HCT116 (cell line): ENCODE measurements around the gene WAPL. TPM values are rescaled to one million over a fixed set of nuclear protein-coding genes. Genes with fewer than 3 reads are reported as not detected.

Experiments used
- ATAC-seq: fragments of 200-7000 bp; cut with Tn5 transposase; 2 replicates; pipeline ENCODE4 v1.9.1; 2020; ENCODE audit warnings: mild to moderate bottlenecking, moderate library complexity
- BruUV-seq: library from RNA; stranded (reverse); fragments of 400-500 nt; replicated peaks from 2 replicates; lab custom pipeline; 2021; lab: Mats Ljungman, UMichigan
- CTCF ChIA-PET: fragments of 300-600 bp; sonication (Branson Sonifier 250); formaldehyde crosslinking; loops from one replicate; lab custom pipeline; 2021; ENCODE audit warnings: antibody characterized with exemption; lab: Charles Lee
- POLR2A ChIA-PET: fragments of 300-600, 350-600 bp; sonication (Branson Sonifier 250); formaldehyde crosslinking; loops from one replicate; lab custom pipeline; 2021; ENCODE audit warnings: antibody characterized with exemption; lab: Charles Lee
- RAD21 ChIA-PET, 2 experiments: fragments of 300-600 bp; sonication (Branson Sonifier 250); formaldehyde crosslinking; loops; one replicate each; lab custom pipeline; 2023; ENCODE audit warnings: low total read pairs in 2 of 2; ENCODE audit not compliant: uncharacterized antibody in 2 of 2, unreplicated experiment in 2 of 2, low non-redundant PET in 1 of 2; lab: Charles Lee
- DNase-seq: peaks from one replicate; pipeline ENCODE4 v3.0.0-alpha.2; 2010; ENCODE audit warnings: low read depth, low spot score
- H2AFZ ChIP-seq: fragments of 200-600 bp; shearing (Covaris generic), sonication (generic); 2 replicates; pipeline ENCODE4 v1.6.1; 2017; ENCODE audit warnings: low read depth, mixed run types, mixed read lengths, antibody characterized with exemption, low read length; ENCODE audit not compliant: poor library complexity, severe bottlenecking
- H3K27ac ChIP-seq: 2 replicates; pipeline ENCODE4 v1.5.1; 2012; ENCODE audit warnings: low read depth, low read length
- H3K27me3 ChIP-seq: fragments of 200-600 bp; sonication (generic); 2 replicates; pipeline ENCODE4 v1.6.1; 2016; ENCODE audit warnings: mixed run types, low read length, mixed read lengths; ENCODE audit not compliant: insufficient read depth
- H3K36me3 ChIP-seq, 2 experiments: fragments of 200-500 bp in 1 of 2; fragments of 200-600 bp in 1 of 2; sonication (Bioruptor generic) in 1 of 2; sonication (generic) in 1 of 2; 2 replicates each; pipeline versions ENCODE4 v1.5.1 to v1.6.1; 2014 to 2016; ENCODE audit warnings: low read length in 2 of 2, inconsistent platforms in 1 of 2, mixed read lengths in 1 of 2, mixed run types in 1 of 2; ENCODE audit not compliant: insufficient read depth in 2 of 2, control insufficient read depth in 1 of 2
- H3K4me1 ChIP-seq, 2 experiments: fragments of 200-600 bp in 1 of 2; sonication (generic) in 1 of 2; 2 replicates each; pipeline versions ENCODE4 v1.5.1 to v1.6.1; 2012 to 2017; ENCODE audit warnings: low read length in 2 of 2, inconsistent platforms in 1 of 2, mild to moderate bottlenecking in 1 of 2, mixed read lengths in 1 of 2, mixed run types in 1 of 2, moderate library complexity in 1 of 2; ENCODE audit not compliant: insufficient read depth in 2 of 2, control insufficient read depth in 1 of 2
- H3K4me2 ChIP-seq: fragments of 200-600 bp; sonication (generic); 2 replicates; pipeline ENCODE4 v1.6.1; 2017; ENCODE audit warnings: mixed run types, low read length, mixed read lengths
- H3K4me3 ChIP-seq, 2 experiments: fragments of 200-600 bp in 1 of 2; sonication (generic) in 1 of 2; replicated peaks in 1 of 2; 2 replicates each; pipeline ENCODE4 v1.5.1; 2011 to 2016; ENCODE audit warnings: low read length in 2 of 2, control low read depth in 1 of 2, low read depth in 1 of 2, mild to moderate bottlenecking in 1 of 2, mixed read lengths in 1 of 2, mixed run types in 1 of 2
- H3K79me2 ChIP-seq: fragments of 200-600 bp; sonication (generic); 2 replicates; pipeline ENCODE4 v1.6.1; 2017; ENCODE audit warnings: mild to moderate bottlenecking, mixed run types, low read length, moderate library complexity, mixed read lengths; ENCODE audit not compliant: insufficient read depth
- H3K9ac ChIP-seq: fragments of 200-600 bp; sonication (generic); 2 replicates; pipeline ENCODE4 v1.6.1; 2016; ENCODE audit warnings: low read length, mixed read lengths
- H3K9me2 ChIP-seq: fragments of 200-600 bp; sonication (generic), shearing (Covaris generic); 2 replicates; pipeline ENCODE4 v1.6.1; 2017; ENCODE audit warnings: mixed run types, mild to moderate bottlenecking, moderate library complexity; ENCODE audit not compliant: insufficient read depth
- H3K9me3 ChIP-seq, 2 experiments: fragments of 200-500 bp in 1 of 2; fragments of 200-600 bp in 1 of 2; sonication (Bioruptor generic) in 1 of 2; sonication (generic) in 1 of 2; 2 replicates each; pipeline ENCODE4 v1.6.1; 2014 to 2017; ENCODE audit warnings: low read length in 2 of 2, mixed read lengths in 2 of 2, inconsistent platforms in 1 of 2, low read depth in 1 of 2, mild to moderate bottlenecking in 1 of 2, mixed run types in 1 of 2, moderate library complexity in 1 of 2; ENCODE audit not compliant: control insufficient read depth in 1 of 2, insufficient read depth in 1 of 2
- H4K20me1 ChIP-seq: fragments of 200-600 bp; sonication (generic), shearing (Covaris generic); 2 replicates; pipeline ENCODE4 v1.6.1; 2017; ENCODE audit warnings: mixed run types, mild to moderate bottlenecking, moderate library complexity; ENCODE audit not compliant: insufficient read depth
- CBX3 ChIP-seq: IDR thresholded peaks from 2 replicates; pipeline ENCODE4 v1.6.1; 2012; ENCODE audit warnings: low read depth
- EGR1 ChIP-seq: IDR thresholded peaks from 2 replicates; pipeline ENCODE4 v1.6.1; 2012; ENCODE audit warnings: low read depth
- ELF1 ChIP-seq: IDR thresholded peaks from 2 replicates; pipeline ENCODE4 v1.6.1; 2012; ENCODE audit warnings: low read depth, borderline replicate concordance
- EZH2 ChIP-seq: fragments of 200-600 bp; sonication (generic); IDR thresholded peaks from 2 replicates; pipeline ENCODE4 v1.6.1; 2017; ENCODE audit warnings: antibody characterized with exemption, mixed run types
- EZH2phosphoT487 ChIP-seq: fragments of 200-600 bp; IDR thresholded peaks from 2 replicates; pipeline ENCODE4 v1.6.1; 2018; ENCODE audit warnings: antibody characterized with exemption, borderline replicate concordance
- FOSL1 ChIP-seq: IDR thresholded peaks from 2 replicates; pipeline ENCODE4 v1.6.1; 2012; ENCODE audit warnings: low read depth
- MAX ChIP-seq: IDR thresholded peaks from 2 replicates; pipeline ENCODE4 v1.6.1; 2012
- POLR2AphosphoS5 ChIP-seq: IDR thresholded peaks from 2 replicates; pipeline ENCODE4 v1.6.1; 2011; ENCODE audit warnings: mild to moderate bottlenecking, low read depth, low read length, moderate library complexity
- RAD21 ChIP-seq: IDR thresholded peaks from 2 replicates; pipeline ENCODE4 v1.6.1; 2012; ENCODE audit warnings: low read depth, mild to moderate bottlenecking
- REST ChIP-seq: IDR thresholded peaks from 2 replicates; pipeline ENCODE4 v1.6.1; 2012; ENCODE audit warnings: low read depth
- SP1 ChIP-seq: IDR thresholded peaks from 2 replicates; pipeline ENCODE4 v1.6.1; 2012; ENCODE audit warnings: low read depth
- SRF ChIP-seq: IDR thresholded peaks from 2 replicates; pipeline ENCODE4 v1.6.1; 2012; ENCODE audit warnings: low read depth
- TCF7L2 ChIP-seq: IDR thresholded peaks from 2 replicates; pipeline ENCODE4 v1.7.0; 2011; ENCODE audit warnings: borderline replicate concordance, inconsistent platforms; ENCODE audit not compliant: insufficient read depth, insufficient read length; ENCODE audit errors: extremely low read depth
- YY1 ChIP-seq: IDR thresholded peaks from 2 replicates; pipeline ENCODE4 v1.6.1; 2011; ENCODE audit warnings: low read length, low read depth, moderate library complexity, mild to moderate bottlenecking; ENCODE audit not compliant: insufficient replicate concordance; ENCODE audit errors: extremely low read depth
- ZBTB33 ChIP-seq: IDR thresholded peaks from 2 replicates; pipeline ENCODE4 v1.6.1; 2011; ENCODE audit warnings: mild to moderate bottlenecking, low read length, moderate library complexity; ENCODE audit not compliant: insufficient replicate concordance; ENCODE audit errors: extremely low read depth
- ZFX ChIP-seq: fragments of 450-650 bp; IDR thresholded peaks from 2 replicates; pipeline ENCODE4 v1.6.1; 2017
- ZNF274 ChIP-seq: fragments of 200-500 bp; sonication (Bioruptor generic); IDR thresholded peaks from 2 replicates; pipeline ENCODE4 v1.6.1; 2014; ENCODE audit warnings: mild to moderate bottlenecking, low read depth, low read length, inconsistent platforms
- intact Hi-C: fragments of 100-400 bp; cut with micrococcal nuclease; formaldehyde crosslinking; loops from 2 replicates; pipeline ENCODE4 v1.10.0; 2022
- total RNA-seq: library from RNA; stranded (reverse); gene quantifications from one replicate; pipeline ENCODE4 v1.2.1, GENCODE V29; 2021; ENCODE audit not compliant: unreplicated experiment

The WAPL gene
- total RNA-seq, 1 experiment from 2014 or later, result 37.5 TPM

- TF ChIP-seq REST, result no peak
- TF ChIP-seq FOSL1, result no peak
- TF ChIP-seq ZBTB33, result no peak
- TF ChIP-seq SP1, result no peak
- TF ChIP-seq EZH2, result no peak
These were observed 106.0 kb downstream of the WAPL start (continued) for GRCh38 chr10:86415583-86415982.

- ChIA-PET RAD21 (no interaction called here), CTCF (no interaction called here), POLR2A (no interaction called here)
- Histone ChIP-seq H3K4me2 (no peak overlapping the region), H4K20me1 (no peaks in the 10 kb centered on the region), H3K4me3 (no peak overlapping the region), H2AFZ (no peak overlapping the region), H3K27me3 (no peaks in the 10 kb centered on the region), H3K4me1 (peaks cover 0 to 6% of the 10 kb centered on the region in 2 experiments; a peak in 2 of 4 replicates), H3K9me3 (peaks cover 0 to 6% of the 10 kb centered on the region in 2 experiments; a peak in 1 of 4 replicates), H3K9me2 (no peaks in the 10 kb centered on the region), H3K36me3 (no peaks in the 10 kb centered on the region), H3K27ac (no peak overlapping the region), H3K79me2 (no peaks in the 10 kb centered on the region), H3K9ac (no peak overlapping the region)
- no TSS peak for BruUV-seq
- DNase-seq (no peak), ATAC-seq (no peak)
- intact Hi-C loops, result no loop called here
- TF ChIP-seq YY1, result no peak
- no peak for TF ChIP-seq SP1
- no peak for TF ChIP-seq POLR2AphosphoS5
- TF ChIP-seq RAD21, result no peak
- no peak for TF ChIP-seq ZBTB33
- no peak for TF ChIP-seq SRF
- no peak for TF ChIP-seq EZH2phosphoT487
- TF ChIP-seq EGR1, result no peak
- TF ChIP-seq MAX, result no peak
- TF ChIP-seq ELF1, result no peak
- no peak for TF ChIP-seq TCF7L2
- TF ChIP-seq ZFX, result no peak
- no peak for TF ChIP-seq CBX3
- TF ChIP-seq EZH2, result no peak
- no peak for TF ChIP-seq ZNF274
These were observed 106.5 kb downstream of the WAPL start for GRCh38 chr10:86415116-86415515.
